ENCODE measurements around the gene PHACTR1.

The PHACTR1 gene

GRCh38 chr6:13195803-13196202, 479.2 kb downstream of the PHACTR1 start:
- no peak for DNase-seq (ENCODE audit: low read depth in 3 of 3)

- no peak for DNase-seq (ENCODE audit: low read depth in 3 of 3)
Observed at GRCh38 chr6:13198168-13198567, 481.6 kb downstream of the PHACTR1 start.

- no peak for DNase-seq (ENCODE audit: low read depth in 3 of 3)
Observed at GRCh38 chr6:13201336-13201735, 484.8 kb downstream of the PHACTR1 start.

GRCh38 chr6:13203145-13203544, 486.6 kb downstream of the PHACTR1 start:
- DNase-seq (ENCODE audit: low read depth in 3 of 3), result no peak

- no peak for DNase-seq (ENCODE audit: low read depth in 3 of 3)
Observed at GRCh38 chr6:13205106-13205505, 488.5 kb downstream of the PHACTR1 start.

GRCh38 chr6:13212096-13212495, 495.5 kb downstream of the PHACTR1 start:
- DNase-seq (ENCODE audit: low read depth in 3 of 3), result no peak

- no peak for DNase-seq (ENCODE audit: low read depth in 3 of 3)
Observed at GRCh38 chr6:13212538-13212937, 496.0 kb downstream of the PHACTR1 start.

GRCh38 chr6:13215390-13215789, 498.8 kb downstream of the PHACTR1 start:
- no peak for DNase-seq (ENCODE audit: low read depth in 3 of 3)

GRCh38 chr6:13216236-13217014, 499.9 kb downstream of the PHACTR1 start:
- DNase-seq (ENCODE audit: low read depth in 3 of 3), result no peak

GRCh38 chr6:13217206-13217905, 500.8 kb downstream of the PHACTR1 start:
- no peak for DNase-seq (ENCODE audit: low read depth in 3 of 3)

GRCh38 chr6:13220266-13220665, 503.7 kb downstream of the PHACTR1 start:
- no peak for DNase-seq (ENCODE audit: low read depth in 3 of 3)

GRCh38 chr6:13222048-13222447, 505.5 kb downstream of the PHACTR1 start:
- no peak for DNase-seq (ENCODE audit: low read depth in 3 of 3)

GRCh38 chr6:13226071-13226470, 509.5 kb downstream of the PHACTR1 start:
- DNase-seq (ENCODE audit: low read depth in 3 of 3), result no peak

- DNase-seq (ENCODE audit: low read depth in 3 of 3), result no peak
Observed at GRCh38 chr6:13228264-13229204, 512.0 kb downstream of the PHACTR1 start.

GRCh38 chr6:13229205-13230085, 512.9 kb downstream of the PHACTR1 start:
- peak in 1 of 3 donors; percentile 16 for DNase-seq (ENCODE audit: low read depth in 3 of 3)

- no peak for DNase-seq (ENCODE audit: low read depth in 3 of 3)
Observed at GRCh38 chr6:13233106-13233505, 516.5 kb downstream of the PHACTR1 start.

GRCh38 chr6:13234130-13234529, 517.6 kb downstream of the PHACTR1 start:
- no peak for DNase-seq (ENCODE audit: low read depth in 3 of 3)

- DNase-seq (ENCODE audit: low read depth in 3 of 3), result no peak
Observed at GRCh38 chr6:13235339-13235738, 518.8 kb downstream of the PHACTR1 start.

- DNase-seq (ENCODE audit: low read depth in 3 of 3), result no peak
Observed at GRCh38 chr6:13237318-13237717, 520.8 kb downstream of the PHACTR1 start.

GRCh38 chr6:13238017-13238416, 521.5 kb downstream of the PHACTR1 start:
- DNase-seq (ENCODE audit: low read depth in 3 of 3), result no peak

GRCh38 chr6:13238640-13239216, 522.2 kb downstream of the PHACTR1 start:
- no peak for DNase-seq (ENCODE audit: low read depth in 3 of 3)
